Glomerular endothelial cell (primary cell): ENCODE measurements around the gene SPRR2F. TPM values are rescaled to one million over a fixed set of nuclear protein-coding genes. Genes with fewer than 3 reads are reported as not detected.

Experiments
- DNase-seq: peaks from one replicate; pipeline ENCODE4 v3.0.0-alpha.2; 2011; ENCODE audit warnings: low read depth, low spot score; ENCODE audit errors: extremely low read depth
- total RNA-seq: library from RNA; depleted of rRNA; stranded (reverse); fragments of >200 nt; gene quantifications from 2 replicates; pipeline ENCODE4 v1.2.3, GENCODE V29; 2015

Gene SPRR2F
- total RNA-seq, 1 donor from 2014 or later = not detected

DNA sequence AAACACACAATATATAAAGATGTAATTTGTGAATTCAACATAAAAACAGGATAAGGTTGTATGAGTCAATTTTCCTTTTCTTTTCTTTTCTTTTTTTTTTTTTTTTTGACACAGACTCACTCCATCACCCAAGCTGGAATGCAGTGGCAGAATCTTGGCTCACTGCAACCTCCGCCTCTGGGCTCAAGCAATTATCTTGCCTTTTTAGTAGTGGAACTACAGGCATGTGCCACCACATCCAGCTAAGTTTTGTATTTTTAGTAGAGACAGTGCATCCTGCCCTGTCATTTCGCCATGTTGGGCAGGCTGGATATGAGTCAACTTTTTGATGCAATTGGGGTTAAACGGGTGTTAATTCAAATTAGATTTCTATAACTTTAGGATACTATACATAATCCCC lies 31.6 kb downstream of the SPRR2F start:
- no peak for DNase-seq

DNA sequence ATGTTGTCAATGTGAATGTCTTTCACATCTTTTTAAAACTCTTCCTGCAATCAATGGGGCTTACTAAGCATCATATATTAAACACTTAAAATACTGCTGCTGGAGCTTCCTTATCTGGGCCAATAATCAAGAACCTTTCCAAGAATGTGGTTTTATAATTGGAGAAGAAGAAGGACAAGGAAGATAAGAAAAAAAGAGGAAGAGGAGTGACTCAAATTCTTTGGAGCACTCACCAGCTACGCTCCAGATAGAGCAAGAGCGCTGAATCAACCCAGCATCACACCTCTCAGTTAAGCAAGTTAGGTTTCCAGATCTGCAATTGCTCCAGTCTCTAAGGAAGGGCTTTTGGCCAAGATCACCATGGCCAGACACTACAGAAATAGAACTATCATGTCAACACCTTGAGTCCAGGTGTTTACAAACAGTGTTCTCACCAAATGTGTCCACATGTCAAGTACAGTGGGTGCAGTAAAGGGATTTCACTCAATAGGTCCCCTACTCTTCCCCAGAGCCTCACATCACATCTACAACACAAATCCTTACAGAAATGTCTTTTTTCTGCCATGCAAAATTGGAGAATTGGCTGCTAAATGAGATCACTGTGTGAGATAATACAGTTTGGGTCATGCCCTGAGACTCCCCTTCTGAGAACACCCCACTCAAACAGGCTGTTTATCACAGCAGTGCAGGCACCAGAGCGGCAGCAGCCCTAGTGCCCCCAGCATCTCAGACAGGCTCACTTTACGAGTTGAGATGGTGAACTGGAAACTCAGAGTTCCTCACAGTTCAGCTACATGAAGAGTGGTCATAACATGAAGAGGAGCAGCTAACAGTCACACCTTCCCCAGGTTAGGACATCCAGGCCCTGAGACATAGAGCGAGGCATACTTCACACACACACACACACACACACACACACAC lies 40.2 kb downstream of the SPRR2F start:
- DNase-seq = no peak

DNA sequence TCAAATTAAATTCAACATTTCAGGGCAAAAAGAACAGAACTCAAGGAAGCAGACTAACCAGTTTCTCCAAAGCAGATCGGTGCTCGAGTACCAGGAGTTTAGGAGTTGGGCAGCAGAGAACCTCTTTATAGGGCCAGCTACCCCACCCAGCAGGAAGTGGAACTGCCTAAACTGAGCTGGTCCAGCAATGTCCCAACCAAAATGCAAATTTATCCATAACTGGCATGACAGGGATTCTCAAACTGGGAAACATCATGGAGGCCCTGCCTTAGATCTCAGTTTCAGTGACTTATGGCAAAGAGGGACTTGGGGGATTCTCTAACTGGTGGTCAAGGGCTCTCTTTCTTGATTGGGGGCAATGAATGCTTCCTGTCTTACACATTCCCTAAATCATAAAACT lies 41.8 kb downstream of the SPRR2F start, which contains the start of gene SPRR2B:
SPRR2B (minus strand) TSS at position 101 of the 400 bp plus-strand sequence. CDS start 772 bp downstream, outside the sequence.
- no peak for DNase-seq

DNA sequence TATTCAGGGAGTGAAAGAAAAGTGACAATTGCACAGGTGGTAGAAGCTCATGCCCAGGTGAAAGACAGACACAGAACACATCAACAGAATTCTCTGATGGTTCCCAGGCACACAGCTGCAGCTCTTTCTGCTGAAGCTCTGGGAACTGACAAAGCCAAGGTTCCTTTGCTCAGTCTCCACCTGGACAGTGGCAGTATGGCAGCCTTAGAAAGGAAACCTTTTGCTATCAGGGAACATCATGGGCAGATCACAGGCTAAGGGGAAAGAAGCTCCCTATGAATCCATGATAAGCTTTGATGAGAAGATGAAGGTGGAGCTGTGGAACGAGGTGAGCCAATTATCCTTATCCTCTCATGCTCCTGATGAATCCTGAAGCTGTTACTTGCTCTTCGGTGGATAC lies 43.1 kb downstream of the SPRR2F start:
- DNase-seq = no peak

Other genes starting within 250 kb of the SPRR2F start
- gene SMCP, start 235.2 kb downstream of the SPRR2F start, total RNA-seq = not detected in 2 replicates
- gene IVL, start 205.0 kb downstream of the SPRR2F start, total RNA-seq = not detected in 2 replicates
- gene SPRR5, start 166.3 kb downstream of the SPRR2F start, total RNA-seq = not detected in 2 replicates
- gene SPRR4, start 142.9 kb downstream of the SPRR2F start, total RNA-seq = not detected in 2 replicates
- gene SPRR1A, start 129.4 kb downstream of the SPRR2F start, total RNA-seq = not detected in 2 replicates
- gene SPRR3, start 111.8 kb downstream of the SPRR2F start, total RNA-seq = not detected in 2 replicates
- gene SPRR1B, start 82.3 kb downstream of the SPRR2F start, total RNA-seq = not detected in 2 replicates
- gene SPRR2D, start 72.4 kb downstream of the SPRR2F start, total RNA-seq = not detected in 2 replicates
- not detected in 2 replicates for gene SPRR2A, start 56.0 kb downstream of the SPRR2F start, total RNA-seq
- not detected in 2 replicates for gene SPRR2B, start 41.9 kb downstream of the SPRR2F start, total RNA-seq
- gene SPRR2E, start 19.0 kb downstream of the SPRR2F start, total RNA-seq = not detected in 2 replicates
- not detected in 2 replicates for gene SPRR2G, start 37.4 kb upstream of the SPRR2F start, total RNA-seq
- not detected in 2 replicates for gene LELP1, start 89.9 kb upstream of the SPRR2F start, total RNA-seq
- not detected in 2 replicates for gene PRR9, start 104.1 kb upstream of the SPRR2F start, total RNA-seq
- gene LORICRIN, start 146.2 kb upstream of the SPRR2F start, total RNA-seq = not detected in 2 replicates
- gene PGLYRP3, start 199.4 kb upstream of the SPRR2F start, total RNA-seq = not detected in 2 replicates
- gene PGLYRP4, start 235.3 kb upstream of the SPRR2F start, total RNA-seq = not detected in 2 replicates
- gene S100A9, start 244.3 kb upstream of the SPRR2F start, total RNA-seq = not detected in 2 replicates